Heart right ventricle (tissue), 16 donors: Measurements from ENCODE around the gene NIPAL1. TPM values are rescaled to one million over a fixed set of nuclear protein-coding genes. Genes with fewer than 3 reads are reported as not detected.

Experiments
- ATAC-seq, 8 donors: fragments of 200-7000 bp; cut with Tn5 transposase; one replicate each; pipeline ENCODE4 v1.9.1; 2020; ENCODE audit warnings: mild to moderate bottlenecking in 8 of 8, moderate library complexity in 8 of 8, moderate number of reproducible peaks in 1 of 8
- DNase-seq, 2 donors: peaks; one replicate each; pipeline ENCODE4 v3.0.0-alpha.2; 2020
- H3K27ac ChIP-seq, 10 donors: fragments of 200-600 bp; sonication (generic) in 2 of 10; one replicate each; pipeline versions ENCODE4 v1.5.0 to v1.8.0; 2020 to 2022; ENCODE audit warnings: mild to moderate bottlenecking in 3 of 10
- H3K27me3 ChIP-seq, 7 donors: fragments of 200-600 bp; one replicate each; pipeline ENCODE4 v1.8.0; 2021 to 2022; ENCODE audit warnings: mild to moderate bottlenecking in 2 of 7
- H3K36me3 ChIP-seq, 9 donors: fragments of 200-600 bp; sonication (generic) in 1 of 9; one replicate each; pipeline versions ENCODE4 v1.5.0 to v1.8.0; 2020 to 2022; ENCODE audit warnings: mild to moderate bottlenecking in 2 of 9
- H3K4me1 ChIP-seq, 9 donors: fragments of 200-600 bp; sonication (generic) in 1 of 9; one replicate each; pipeline versions ENCODE4 v1.5.0 to v1.8.0; 2020 to 2022; ENCODE audit warnings: mild to moderate bottlenecking in 4 of 9
- H3K4me3 ChIP-seq, 10 donors: fragments of 200-600 bp; sonication (generic) in 2 of 10; one replicate each; pipeline versions ENCODE4 v1.5.0 to v1.8.0; 2020 to 2022; ENCODE audit warnings: mild to moderate bottlenecking in 7 of 10, moderate library complexity in 2 of 10
- H3K9me3 ChIP-seq, 11 donors: fragments of 200-600 bp in 10 of 11; sonication (generic) in 2 of 11; one replicate each; pipeline versions ENCODE4 v1.5.0 to v1.8.0; 2013 to 2022; ENCODE audit warnings: mild to moderate bottlenecking in 2 of 11, control low read depth in 1 of 11, moderate library complexity in 1 of 11
- WGBS, 2 donors: extraction: QIAGEN DNeasy Blood & Tissue Kit; methylation state at CpG; one replicate each; pipeline ENCODE4 v1.1.7; 2013; ENCODE audit warnings: inconsistent platforms in 1 of 2; 5-methylcytosine and 5-hydroxymethylcytosine counted together
- intact Hi-C, 10 donors: fragments of 100-400 bp; cut with DNase I; formaldehyde crosslinking; loops; one replicate each; pipeline versions ENCODE4 v1.11.1 to v1.14.2; 2022
- polyA plus RNA-seq, 2 donors: library from polyadenylated mRNA; stranded (reverse); fragments of 200-250 nt; gene quantifications; one replicate each; pipeline ENCODE4 v1.2.3, GENCODE V29; 2013
- total RNA-seq, 10 donors: library from RNA; stranded (reverse); fragmentation: NEBNext Ultra II Directional in 3 of 10; extraction: Animal tissue kit (Norgen Biotek cat#: 25700) in 3 of 10; gene quantifications; one replicate each; pipeline versions ENCODE4 v1.2.1 to v1.2.4, GENCODE V29; 2021 to 2023
- TF ChIP-seq, protein P1 (sequence below), 9 donors: fragments of 200-600 bp; sonication (generic) in 2 of 9; IDR thresholded peaks; one replicate each; pipeline versions ENCODE4 v1.5.0 to v1.8.0; 2021 to 2022; ENCODE audit warnings: antibody characterized with exemption in 9 of 9, mild to moderate bottlenecking in 5 of 9, moderate library complexity in 1 of 9
- donor health status: Arrhythmogenic right ventricular cardiomyopathy.
- donor health status: ischemic (EF 13 %, LVEDD 7.1; RV severe dilation, severe dysfunction).
- donor health status: healthy with polysubstance abuse.
- donor health status: DM: no; HTN: yes; CAD: no.
- donor health status: DM: no; HTN: no; CAD: no.
- donor health status: ischemic (EF 25% LVEDD 6.9; RV normal size, moderate dysfunction).
- donor health status: ischemic (EF 25% LVEDD 5.7; RV mildly dilated, moderate dysfunction).
- donor health status: healthy.
- donor health status: DM: yes; HTN: yes; CAD: no.
- donor health status: Ischemic cardiomyopathy.
- donor health status: ischemic (EF 35%, LVEDD 5.7; RV mildly dilated, moderate dysfunction).
- donor health status: nonischemic (EF 11% LVEDD 7.7; RV severe dilation, severe dysfunction).
- donor health status: DM: yes; HTN: yes; CAD: no.
- donor health status: PGD.
- donor health status: ischemic (EF 29% LVEDD 5.4; RV normal size, mild dysfunction).
- donor health status: nonischemic (EF 23%, LVEDD 6.1; RV moderate dilation, normal function).

The NIPAL1 gene
- total and polyA plus RNA-seq, 12 donors: 0.04 to 1.4 (median 0.45) TPM

- ATAC-seq (no peak), DNase-seq (no peak)
- Histone ChIP-seq H3K27me3 (peaks cover 0 to 7% (median 0%) of the 10 kb centered on the region in 7 donors), H3K4me1 (no peaks in the 10 kb centered on the region), H3K36me3 (no peaks in the 10 kb centered on the region), H3K4me3 (no peak overlapping the region), H3K27ac (no peak overlapping the region), H3K9me3 (no peaks in the 10 kb centered on the region)
- intact Hi-C loops: no loop called here
- TF ChIP-seq, protein P1, sequence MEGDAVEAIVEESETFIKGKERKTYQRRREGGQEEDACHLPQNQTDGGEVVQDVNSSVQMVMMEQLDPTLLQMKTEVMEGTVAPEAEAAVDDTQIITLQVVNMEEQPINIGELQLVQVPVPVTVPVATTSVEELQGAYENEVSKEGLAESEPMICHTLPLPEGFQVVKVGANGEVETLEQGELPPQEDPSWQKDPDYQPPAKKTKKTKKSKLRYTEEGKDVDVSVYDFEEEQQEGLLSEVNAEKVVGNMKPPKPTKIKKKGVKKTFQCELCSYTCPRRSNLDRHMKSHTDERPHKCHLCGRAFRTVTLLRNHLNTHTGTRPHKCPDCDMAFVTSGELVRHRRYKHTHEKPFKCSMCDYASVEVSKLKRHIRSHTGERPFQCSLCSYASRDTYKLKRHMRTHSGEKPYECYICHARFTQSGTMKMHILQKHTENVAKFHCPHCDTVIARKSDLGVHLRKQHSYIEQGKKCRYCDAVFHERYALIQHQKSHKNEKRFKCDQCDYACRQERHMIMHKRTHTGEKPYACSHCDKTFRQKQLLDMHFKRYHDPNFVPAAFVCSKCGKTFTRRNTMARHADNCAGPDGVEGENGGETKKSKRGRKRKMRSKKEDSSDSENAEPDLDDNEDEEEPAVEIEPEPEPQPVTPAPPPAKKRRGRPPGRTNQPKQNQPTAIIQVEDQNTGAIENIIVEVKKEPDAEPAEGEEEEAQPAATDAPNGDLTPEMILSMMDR (IDR thresholded peaks at IDR 0.05): no peak
- 62 to 66% methylated on average over 3 of the region's 3 CpGs for WGBS, 2 donors
Observed at GRCh38 chr4:48073567-48074103, 57.1 kb downstream of the NIPAL1 start.

GRCh38 chr4:48074657-48075056 lies 58.1 kb downstream of the NIPAL1 start:
- Histone ChIP-seq H3K4me1 (no peaks in the 10 kb centered on the region), H3K36me3 (no peaks in the 10 kb centered on the region), H3K27me3 (peaks cover 0 to 7% (median 0%) of the 10 kb centered on the region in 7 donors), H3K4me3 (no peak overlapping the region), H3K9me3 (no peaks in the 10 kb centered on the region), H3K27ac (no peak overlapping the region)
- ATAC-seq: no peak
- 77 to 86% methylated on average over 1 of the region's 1 CpG for WGBS, 2 donors
- intact Hi-C loops: no loop called here
- no peak for DNase-seq
- TF ChIP-seq, protein P1 (IDR thresholded peaks at IDR 0.05): no peak

DNA sequence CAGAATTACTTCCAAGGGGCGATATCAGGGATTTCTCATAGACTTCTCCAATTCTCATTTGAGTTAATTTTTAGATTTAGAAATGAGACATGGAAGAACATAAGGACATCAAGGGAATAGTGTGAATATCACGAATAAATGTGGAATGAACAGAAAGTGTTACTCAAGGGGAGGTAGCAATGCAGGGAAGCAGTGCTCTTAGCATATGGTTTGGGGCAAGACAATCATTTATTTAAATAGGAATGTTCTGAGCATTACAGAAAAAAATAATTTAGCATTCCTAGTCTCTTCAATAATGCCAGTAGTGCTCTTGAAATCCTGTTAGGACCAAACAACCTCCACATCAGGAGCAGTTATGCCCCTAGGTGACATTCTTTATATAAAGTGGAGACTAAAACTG lies 61.9 kb downstream of the NIPAL1 start:
- no peak for ATAC-seq
- peaks cover 0 to 14% (median 0%) of the 10 kb centered on the region in 7 donors for H3K27me3 ChIP-seq
- H3K27ac ChIP-seq: no peak overlapping the region
- WGBS, 2 donors: 89 to 90% methylated on average over 2 of the region's 2 CpGs
- TF ChIP-seq, protein P1 (IDR thresholded peaks at IDR 0.05): no peak
- H3K4me1 ChIP-seq: no peaks in the 10 kb centered on the region
- no peak for DNase-seq
- no peak overlapping the region for H3K4me3 ChIP-seq
- H3K9me3 ChIP-seq: no peaks in the 10 kb centered on the region
- no peaks in the 10 kb centered on the region for H3K36me3 ChIP-seq
- intact Hi-C loops: no loop called here

DNA sequence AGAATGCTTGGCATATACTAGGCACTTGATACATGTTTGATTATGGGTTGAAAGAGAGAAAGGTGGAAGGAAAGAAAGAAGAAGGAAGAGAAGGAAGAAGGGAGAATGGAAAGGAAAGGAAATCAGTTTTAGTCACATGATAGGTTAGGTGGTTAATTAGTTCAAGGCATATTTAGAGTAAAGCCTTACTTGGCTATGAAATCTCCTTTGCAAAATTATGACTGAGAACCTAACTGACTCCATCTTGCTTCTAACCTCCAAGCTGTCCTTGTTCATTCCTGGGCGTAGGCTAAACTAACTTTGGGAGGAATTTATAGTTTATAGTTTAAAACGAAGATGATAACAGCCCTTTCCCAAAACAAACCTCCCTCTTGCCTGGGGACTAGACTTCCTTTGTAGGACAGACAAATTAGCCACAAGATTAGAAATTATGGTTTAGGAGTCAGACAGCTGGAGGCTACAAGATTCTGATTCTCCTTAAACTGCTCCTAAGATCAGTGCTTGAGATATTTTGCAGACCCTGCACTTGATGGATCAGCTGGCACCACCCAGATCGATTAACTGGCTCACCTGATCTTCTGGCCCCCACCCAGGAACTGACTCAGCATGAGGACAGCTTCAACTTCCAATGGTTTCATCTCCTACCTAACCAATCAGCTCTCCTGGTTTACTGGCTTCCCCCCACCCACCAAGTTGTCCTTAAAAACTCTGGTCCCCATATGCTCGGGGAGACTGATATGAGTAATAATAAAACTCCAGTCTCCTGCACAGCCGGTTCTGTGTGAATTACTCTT lies 62.5 kb downstream of the NIPAL1 start:
- Histone ChIP-seq H3K4me1 (no peaks in the 10 kb centered on the region), H3K27ac (no peak overlapping the region), H3K4me3 (no peak overlapping the region), H3K27me3 (peaks cover 0 to 14% (median 0%) of the 10 kb centered on the region in 7 donors), H3K36me3 (no peaks in the 10 kb centered on the region), H3K9me3 (no peaks in the 10 kb centered on the region)
- DNase-seq: no peak
- intact Hi-C loops: no loop called here
- 73 to 78% methylated on average over 5 of the region's 5 CpGs for WGBS, 2 donors
- ATAC-seq: no peak
- TF ChIP-seq, protein P1 (IDR thresholded peaks at IDR 0.05): no peak
